Stimulated activated CD4-positive, alpha-beta T cell treated with anti-CD3 and anti-CD28 coated beads, Interleukin-12 subunit alpha, Interleukin-12 subunit beta, amount 100 ng/mL, for 24 hours (primary cell): Measurements from ENCODE around the gene PAX3.

ENCODE experiments used
- DNase-seq, 2 experiments: peaks; one replicate each; pipeline ENCODE4 v3.0.0-alpha.2; 2020; ENCODE audit warnings: low read depth in 2 of 2

PAX3 gene

GRCh38 chr2:222270396-222270795, 28.4 kb downstream of the PAX3 start:
- no peak for DNase-seq

GRCh38 chr2:222269132-222269531, 29.7 kb downstream of the PAX3 start:
- DNase-seq, result no peak

GRCh38 chr2:222268311-222268990, 30.3 kb downstream of the PAX3 start:
- no peak for DNase-seq

GRCh38 chr2:222264791-222265320, 33.9 kb downstream of the PAX3 start:
- DNase-seq, result no peak

- no peak for DNase-seq
Observed at GRCh38 chr2:222261504-222261903, 37.3 kb downstream of the PAX3 start.

GRCh38 chr2:222257645-222258044, 41.2 kb downstream of the PAX3 start:
- DNase-seq, result no peak

GRCh38 chr2:222256250-222256649, 42.5 kb downstream of the PAX3 start:
- no peak for DNase-seq

- DNase-seq, result no peak
Observed at GRCh38 chr2:222255090-222255489, 43.7 kb downstream of the PAX3 start.

- no peak for DNase-seq
Observed at GRCh38 chr2:222250313-222250712, 48.5 kb downstream of the PAX3 start.

- DNase-seq, result no peak
Observed at GRCh38 chr2:222249444-222249843, 49.4 kb downstream of the PAX3 start.

- DNase-seq, result no peak
Observed at GRCh38 chr2:222248818-222249217, 50.0 kb downstream of the PAX3 start.

GRCh38 chr2:222248256-222248655, 50.5 kb downstream of the PAX3 start:
- DNase-seq, result no peak

GRCh38 chr2:222242532-222242931, 56.3 kb downstream of the PAX3 start:
- DNase-seq, result no peak

- no peak for DNase-seq
Observed at GRCh38 chr2:222241128-222241870, 57.5 kb downstream of the PAX3 start.

GRCh38 chr2:222240676-222241049, 58.1 kb downstream of the PAX3 start:
- no peak for DNase-seq

- DNase-seq, result no peak
Observed at GRCh38 chr2:222239945-222240675, 58.7 kb downstream of the PAX3 start.

GRCh38 chr2:222239091-222239490, 59.7 kb downstream of the PAX3 start:
- no peak for DNase-seq

- no peak for DNase-seq
Observed at GRCh38 chr2:222238072-222238471, 60.7 kb downstream of the PAX3 start.

GRCh38 chr2:222232839-222233238, 66.0 kb downstream of the PAX3 start:
- DNase-seq, result no peak

- no peak for DNase-seq
Observed at GRCh38 chr2:222232372-222232771, 66.4 kb downstream of the PAX3 start.

- no peak for DNase-seq
Observed at GRCh38 chr2:222228054-222228453, 70.7 kb downstream of the PAX3 start.

GRCh38 chr2:222218786-222219185, 80.0 kb downstream of the PAX3 start:
- DNase-seq, result no peak

- DNase-seq, result no peak
Observed at GRCh38 chr2:222217712-222218111, 81.1 kb downstream of the PAX3 start.
